H1 (cell line): Measurements from ENCODE around the gene RAB40C. TPM values are rescaled to one million over a fixed set of nuclear protein-coding genes. Genes with fewer than 3 reads are reported as not detected.

ENCODE experiments used
- CTCF ChIA-PET: fragments of 300-600 bp; sonication (Branson Sonifier 250); formaldehyde crosslinking; loops from one replicate; lab custom pipeline; 2021; ENCODE audit not compliant: partially characterized antibody; lab: Charles Lee
- POLR2A ChIA-PET: fragments of 300-600 bp; sonication (Branson Sonifier 250); formaldehyde crosslinking; loops from one replicate; lab custom pipeline; 2021; ENCODE audit warnings: inconsistent platforms; ENCODE audit not compliant: partially characterized antibody; lab: Charles Lee
- DNase-seq, 2 experiments: peaks; one replicate each; pipeline versions ENCODE4 v3.0.0 to v3.0.0-alpha.2; 2010 to 2022; ENCODE audit warnings: low spot score in 2 of 2, low read depth in 1 of 2, mixed read lengths in 1 of 2
- FAIRE-seq: peaks from 2 replicates; lab custom pipeline; 2011; peaks lifted over from hg19 to GRCh38; lab: Jason Lieb, UNC
- H2AFZ ChIP-seq: 2 replicates; pipeline ENCODE4 v1.8.1; 2012; ENCODE audit warnings: low read length, inconsistent platforms
- H2AK5ac ChIP-seq: 2 replicates; pipeline ENCODE4 v1.6.1; 2013; ENCODE audit warnings: low read depth, low read length
- H2BK120ac ChIP-seq: replicated peaks from 2 replicates; pipeline ENCODE3; 2013; ENCODE audit warnings: low read depth, low read length, inconsistent platforms
- H2BK12ac ChIP-seq: 2 replicates; pipeline ENCODE4 v1.6.1; 2013; ENCODE audit warnings: low read depth, low read length
- H2BK15ac ChIP-seq: 2 replicates; pipeline ENCODE4 v1.6.1; 2013; ENCODE audit warnings: low read length
- H2BK20ac ChIP-seq: 2 replicates; pipeline ENCODE4 v1.6.1; 2013; ENCODE audit warnings: low read length
- H2BK5ac ChIP-seq: 2 replicates; pipeline ENCODE4 v1.6.1; 2013; ENCODE audit warnings: low read depth, low read length
- H3K14ac ChIP-seq: 2 replicates; pipeline ENCODE4 v1.6.1; 2013; ENCODE audit warnings: inconsistent platforms; ENCODE audit not compliant: insufficient read length
- H3K18ac ChIP-seq: 2 replicates; pipeline ENCODE4 v1.6.1; 2013; ENCODE audit warnings: low read length; ENCODE audit errors: extremely low read depth
- H3K23ac ChIP-seq: 2 replicates; pipeline ENCODE4 v1.6.1; 2013; ENCODE audit warnings: inconsistent platforms; ENCODE audit not compliant: insufficient read length
- H3K23me2 ChIP-seq: 2 replicates; pipeline ENCODE4 v1.6.1; 2013; ENCODE audit warnings: low read depth, low read length
- H3K27ac ChIP-seq: 2 replicates; pipeline ENCODE4 v1.6.1; 2011; ENCODE audit warnings: low read depth, low read length, inconsistent platforms
- H3K27me3 ChIP-seq, 4 experiments: replicated peaks in 1 of 4; 1 replicate in 1 of 4; 2 replicates in 3 of 4; pipeline versions ENCODE4 v1.6.1 to v1.8.1; 2011 to 2013; ENCODE audit warnings: low read length in 3 of 4, mild to moderate bottlenecking in 3 of 4, inconsistent platforms in 2 of 4, mixed read lengths in 2 of 4, moderate library complexity in 1 of 4; ENCODE audit not compliant: control insufficient read depth in 3 of 4, insufficient read depth in 3 of 4; ENCODE audit errors: extremely low read depth in 1 of 4
- H3K36me3 ChIP-seq, 4 experiments: 2 replicates each; pipeline versions ENCODE4 v1.6.1 to v1.8.1; 2011 to 2013; ENCODE audit warnings: mild to moderate bottlenecking in 4 of 4, low read length in 3 of 4, moderate library complexity in 2 of 4, control low read depth in 1 of 4, inconsistent platforms in 1 of 4; ENCODE audit not compliant: insufficient read depth in 4 of 4, control insufficient read depth in 2 of 4
- H3K4ac ChIP-seq: replicated peaks from 2 replicates; pipeline ENCODE3; 2013; ENCODE audit warnings: low read length, low read depth, mixed read lengths, inconsistent platforms; ENCODE audit not compliant: insufficient read length
- H3K4me1 ChIP-seq, 4 experiments: replicated peaks in 1 of 4; 1 replicate in 1 of 4; 2 replicates in 3 of 4; pipeline versions ENCODE4 v1.6.1 to v1.8.1; 2011 to 2013; ENCODE audit warnings: low read length in 3 of 4, inconsistent platforms in 2 of 4, mixed read lengths in 1 of 4; ENCODE audit not compliant: insufficient read depth in 4 of 4, control insufficient read depth in 3 of 4
- H3K4me2 ChIP-seq, 2 experiments: 2 replicates each; pipeline versions ENCODE4 v1.6.1 to v1.8.1; 2011 to 2013; ENCODE audit warnings: low read depth in 2 of 2, low read length in 2 of 2, control low read depth in 1 of 2, inconsistent platforms in 1 of 2, mild to moderate bottlenecking in 1 of 2; ENCODE audit not compliant: insufficient read depth in 1 of 2
- H3K4me3 ChIP-seq, 4 experiments: fragments of 200-600, 300-600 bp in 1 of 4; sonication (generic), shearing (Covaris generic), sonication (Bioruptor Twin) in 1 of 4; 2 replicates each; pipeline versions ENCODE4 v1.5.1 to v1.8.1; 2011 to 2016; ENCODE audit warnings: low read length in 4 of 4, low read depth in 3 of 4, control low read depth in 2 of 4, inconsistent platforms in 2 of 4, mild to moderate bottlenecking in 2 of 4, mixed read lengths in 1 of 4, moderate library complexity in 1 of 4; ENCODE audit not compliant: insufficient read depth in 2 of 4; ENCODE audit errors: extremely low read depth in 1 of 4
- H3K56ac ChIP-seq: replicated peaks from 2 replicates; pipeline ENCODE3; 2013; ENCODE audit warnings: low read depth, mild to moderate bottlenecking, mixed read lengths, low read length, inconsistent platforms; ENCODE audit not compliant: insufficient read length
- H3K79me1 ChIP-seq: 2 replicates; pipeline ENCODE4 v1.6.1; 2013; ENCODE audit warnings: low read depth, low read length, control low read depth
- H3K79me2 ChIP-seq, 2 experiments: 2 replicates each; pipeline versions ENCODE4 v1.6.1 to v1.8.1; 2012 to 2013; ENCODE audit warnings: low read length in 2 of 2, mild to moderate bottlenecking in 2 of 2, inconsistent platforms in 1 of 2; ENCODE audit not compliant: insufficient read depth in 2 of 2, control insufficient read depth in 1 of 2
- H3K9ac ChIP-seq, 4 experiments: replicated peaks in 1 of 4; 1 replicate in 1 of 4; 2 replicates in 3 of 4; pipeline versions ENCODE4 v1.6.1 to v1.8.1; 2011 to 2013; ENCODE audit warnings: low read depth in 3 of 4, low read length in 3 of 4, control low read depth in 2 of 4, mild to moderate bottlenecking in 2 of 4, moderate library complexity in 2 of 4, inconsistent platforms in 1 of 4; ENCODE audit errors: extremely low read depth in 1 of 4
- H3K9me3 ChIP-seq, 2 experiments: 2 replicates each; pipeline versions ENCODE4 v1.6.1 to v1.8.1; 2012 to 2013; ENCODE audit warnings: mild to moderate bottlenecking in 2 of 2, moderate library complexity in 2 of 2, control low read depth in 1 of 2, inconsistent platforms in 1 of 2, low read depth in 1 of 2, low read length in 1 of 2, mixed read lengths in 1 of 2; ENCODE audit not compliant: insufficient read depth in 2 of 2
- H4K20me1 ChIP-seq, 2 experiments: replicated peaks in 1 of 2; 2 replicates each; pipeline versions ENCODE3 to v1.8.1; 2011 to 2013; ENCODE audit warnings: inconsistent platforms in 2 of 2, low read length in 2 of 2, mild to moderate bottlenecking in 1 of 2; ENCODE audit not compliant: insufficient read depth in 2 of 2, control insufficient read depth in 1 of 2
- H4K5ac ChIP-seq: 2 replicates; pipeline ENCODE4 v1.6.1; 2013; ENCODE audit warnings: low read length, low read depth, mixed read lengths, inconsistent platforms; ENCODE audit not compliant: insufficient read length
- H4K8ac ChIP-seq: 2 replicates; pipeline ENCODE4 v1.8.0; 2013; ENCODE audit warnings: mild to moderate bottlenecking, moderate library complexity, low read length, inconsistent platforms; ENCODE audit not compliant: insufficient read depth; ENCODE audit errors: extremely low read depth
- H4K91ac ChIP-seq: replicated peaks from 2 replicates; pipeline ENCODE3; 2013; ENCODE audit warnings: low read length, mixed read lengths, inconsistent platforms; ENCODE audit not compliant: insufficient read length
- WGBS, 2 experiments: shearing (Covaris generic) in 1 of 2; methylation state at CpG; one replicate each; pipeline versions ENCODE4 v1.1.6 to v1.1.7; 2013 to 2015; ENCODE audit warnings: low lambda C conversion rate in 2 of 2, mixed read lengths in 2 of 2, inconsistent platforms in 1 of 2, low coverage in 1 of 2, missing lambda C conversion rate in 1 of 2; ENCODE audit not compliant: insufficient replicate concordance in 2 of 2, insufficient coverage in 1 of 2, insufficient read length in 1 of 2; ENCODE audit errors: extremely low coverage in 1 of 2, missing lambda C conversion rate in 1 of 2; 5-methylcytosine and 5-hydroxymethylcytosine counted together
- polyA plus RNA-seq, 7 experiments: library from polyadenylated mRNA; depleted of rRNA in 3 of 7; stranded (reverse) in 5 of 7; unstranded in 2 of 7; fragments of >200 nt in 5 of 7; fragments of 200-250 nt in 2 of 7; gene quantifications; 1 replicate in 5 of 7; 2 replicates in 1 of 7; 4 replicates in 1 of 7; pipeline versions ENCODE4 v1.2.1 to v1.2.3, GENCODE V29; 2011 to 2013; ENCODE audit warnings: missing spikeins in 2 of 7, mixed read lengths in 2 of 7
- total RNA-seq: library from RNA; stranded (reverse); fragmentation: NEBNext Ultra II Directional; extraction: Animal tissue kit (Norgen Biotek cat#: 25700); gene quantifications from 2 replicates; pipeline ENCODE4 v1.2.1, GENCODE V29; 2021

Gene RAB40C
- total and polyA plus RNA-seq, 2 of the 8 experiments (the other 6 are each of a cell fraction or from before 2014, with no cell fraction given) = 13.9 to 15.6 TPM

GRCh38 chr16:646679-647172 lies 56.9 kb downstream of the RAB40C start:
- Histone ChIP-seq H3K79me2 (peaks cover 0 to 2% of the 10 kb centered on the region in 2 experiments; a peak in 1 of 4 replicates), H4K20me1 (peaks cover 0 to 7% of the 10 kb centered on the region in 2 experiments), H2AFZ (no peak overlapping the region), H3K27ac (no peak overlapping the region), H4K91ac (no peak overlapping the region), H3K23me2 (peaks cover 11% of the 10 kb centered on the region), H2BK120ac (no peak overlapping the region), H4K8ac (peak overlapping the region; percentile 25; the same call in 1 of the 2 replicates), H2AK5ac (no peak overlapping the region), H2BK20ac (no peak overlapping the region), H3K27me3 (peaks cover 0 to 5% (median 1%) of the 10 kb centered on the region in 4 experiments; a peak in 2 of 7 replicates), H4K5ac (no peak overlapping the region), H3K4ac (no peak overlapping the region), H2BK5ac (no peak overlapping the region), H3K9me3 (no peaks in the 10 kb centered on the region), H3K4me1 (peaks cover 0 to 8% (median 8%) of the 10 kb centered on the region in 4 experiments; a peak in 6 of 7 replicates), H3K14ac (no peak overlapping the region), H3K56ac (no peak overlapping the region), H3K9ac (no peak overlapping the region), H2BK12ac (no peak overlapping the region), H3K4me3 (no peak overlapping the region), H3K36me3 (peaks cover 0 to 2% (median 0%) of the 10 kb centered on the region in 4 experiments; a peak in 1 of 8 replicates), H3K79me1 (no peaks in the 10 kb centered on the region; the same call in 1 of the 2 replicates), H3K18ac (no peak overlapping the region), H3K4me2 (no peak overlapping the region), H3K23ac (no peak overlapping the region), H2BK15ac (no peak overlapping the region)
- POLR2A ChIA-PET = interaction anchor here (1.0 to 2.0 kb wide), 5 partner anchors 8 to 29 kb away, joined by 3 to 7 read pairs (median 3); partner anchors contain the start of gene RHBDL1
- CTCF ChIA-PET = interaction anchor here (2.0 to 7.9 kb wide), 6 partner anchors 8 to 69 kb away, joined by 6 to 104 read pairs (median 12); partner anchors contain the start of genes RHOT2 and WFIKKN1
- DNase-seq = no peak
- WGBS, 2 experiments = 84% methylated on average over 12 of the region's 22 CpGs; no CpG with 5 or more reads in 1 of the 2 experiments
- no peak for FAIRE-seq
